SK-MEL-5 (cell line): ENCODE measurements around the gene ACACB. TPM values are rescaled to one million over a fixed set of nuclear protein-coding genes. Genes with fewer than 3 reads are reported as not detected.

Source experiments
- DNase-seq: peaks from one replicate; pipeline ENCODE4 v3.0.0-alpha.2; 2016; ENCODE audit warnings: low read depth, low spot score
- in situ Hi-C: cut with HindIII; loops from 2 replicates; pipeline ENCODE4 v1.10.0; 2016; ENCODE audit warnings: low sequenced_read_pairs, high pct_unique_total_duplicates, low pct_unique_long_range_greater_than_20kb
- total RNA-seq: library from RNA; depleted of rRNA; stranded (reverse); fragments of >200 nt; shearing (Covaris generic); gene quantifications from 2 replicates; pipeline ENCODE4 v1.2.3, GENCODE V29; 2014

Gene ACACB
- total RNA-seq, 1 experiment from 2014 or later = 5.9 TPM

- DNase-seq = no peak
- in situ Hi-C loops = no loop called here
Observed at GRCh38 chr12:109100741-109101140, 15.6 kb upstream of the ACACB start.

DNA sequence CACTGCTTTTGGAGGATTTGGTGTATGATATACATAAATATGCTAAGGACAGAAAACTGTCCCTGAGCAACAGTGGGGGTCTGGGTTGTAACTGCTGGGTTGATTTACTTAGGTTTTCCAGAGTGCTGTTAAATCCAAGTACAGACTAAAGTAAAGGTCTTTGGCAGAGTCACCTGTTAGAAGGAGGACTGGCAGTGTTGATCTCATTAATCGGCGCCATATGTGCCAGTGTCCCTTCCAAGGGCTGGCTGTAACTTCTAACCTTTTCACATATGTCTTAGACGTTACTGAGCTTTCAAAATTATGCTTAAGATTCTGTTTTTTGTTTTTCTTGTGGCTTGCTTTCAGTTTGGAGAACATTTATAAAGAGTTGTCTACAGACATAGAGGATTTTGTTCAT is 13.9 kb upstream of the ACACB start:
- in situ Hi-C loops = no loop called here

GRCh38 chr12:109105176-109105575 is 11.2 kb upstream of the ACACB start:
- DNase-seq = no peak
- in situ Hi-C loops = no loop called here

More for the DNA sequence above, 13.9 kb upstream of the ACACB start:
- DNase-seq = no peak

- in situ Hi-C loops = no loop called here
- DNase-seq = peak; percentile 42
Observed at GRCh38 chr12:109109746-109110350, 6.5 kb upstream of the ACACB start.

DNA sequence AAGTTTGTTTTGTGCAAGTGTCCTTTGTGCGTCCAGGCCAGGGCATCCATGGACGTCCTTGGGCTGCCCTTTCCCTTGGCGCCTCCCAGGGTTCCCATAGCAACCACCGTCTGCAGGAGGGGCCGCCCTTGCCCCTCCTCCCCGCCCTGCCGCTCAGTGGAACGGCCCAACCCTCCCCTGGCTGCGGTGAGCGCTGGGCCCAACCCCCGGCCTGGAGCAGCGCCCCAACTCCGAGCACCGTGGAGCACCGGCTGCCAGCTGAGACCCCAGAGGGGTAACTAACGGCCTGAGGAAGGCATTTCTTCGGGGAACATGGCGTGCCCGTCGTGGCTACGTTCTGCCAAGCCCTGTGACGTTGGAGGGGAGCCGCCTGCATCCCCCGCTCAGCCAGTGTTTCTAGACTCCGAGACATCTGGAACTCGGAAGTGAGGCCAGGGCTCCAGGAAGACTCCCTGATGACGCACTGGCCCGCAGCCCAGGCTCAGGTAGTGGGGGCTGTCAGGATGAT is 5.3 kb upstream of the ACACB start:
- in situ Hi-C loops = no loop called here
- DNase-seq = peak; percentile 93

GRCh38 chr12:109112720-109113465 is 3.5 kb upstream of the ACACB start:
- in situ Hi-C loops = no loop called here

GRCh38 chr12:109113661-109114321 is 2.6 kb upstream of the ACACB start:
- in situ Hi-C loops = no loop called here
- DNase-seq = no peak

More at GRCh38 chr12:109112720-109113465, 3.5 kb upstream of the ACACB start:
- DNase-seq = no peak

DNA sequence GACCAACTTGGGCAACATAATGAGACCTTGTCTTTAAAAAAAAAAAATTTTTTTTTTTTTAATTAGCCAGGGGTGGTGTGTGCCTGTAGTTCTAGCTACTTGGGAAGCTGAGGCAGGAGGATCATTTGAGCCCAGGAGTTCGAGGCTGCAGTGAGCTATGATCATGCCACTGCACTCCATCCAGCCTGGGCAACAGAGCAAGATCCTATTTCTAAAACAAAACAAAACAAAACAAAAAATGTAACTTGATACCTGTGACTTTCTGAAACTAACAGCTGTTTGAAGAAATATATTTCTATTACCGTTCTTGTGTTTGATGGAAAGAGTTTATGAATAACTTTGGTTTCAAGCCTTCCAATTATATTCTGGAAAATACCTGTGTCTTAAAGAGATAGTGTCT is 1.7 kb upstream of the ACACB start:
- no peak for DNase-seq
- in situ Hi-C loops = no loop called here

GRCh38 chr12:109115404-109115757 is 1.0 kb upstream of the ACACB start:
- in situ Hi-C loops = no loop called here
- no peak for DNase-seq

- DNase-seq = no peak
- in situ Hi-C loops = no loop called here
Observed at GRCh38 chr12:109116611-109116949, 193 bp downstream of the ACACB start.

DNA sequence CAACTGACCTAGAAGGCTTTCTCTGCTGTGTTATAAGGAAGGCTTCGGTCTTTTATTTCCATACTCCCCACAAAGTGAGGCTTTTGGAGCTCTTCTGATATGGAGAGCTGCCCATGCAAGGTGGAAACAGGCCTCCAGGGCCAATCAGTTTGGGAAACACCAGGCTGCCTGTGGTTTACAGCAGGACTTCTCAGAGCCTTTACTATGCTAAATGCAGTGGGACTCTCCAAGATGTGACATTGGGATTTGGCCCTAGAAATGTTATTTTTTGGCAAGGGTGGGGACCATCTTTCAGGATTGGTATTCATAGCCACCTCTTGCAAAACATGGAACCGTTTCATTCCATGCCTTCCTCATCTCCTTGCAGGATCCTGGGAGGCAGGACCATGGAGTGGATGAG is 3.7 kb downstream of the ACACB start:
- DNase-seq = no peak
- in situ Hi-C loops = no loop called here

GRCh38 chr12:109120557-109120956 is 4.2 kb downstream of the ACACB start:
- DNase-seq = no peak
- in situ Hi-C loops = no loop called here

DNA sequence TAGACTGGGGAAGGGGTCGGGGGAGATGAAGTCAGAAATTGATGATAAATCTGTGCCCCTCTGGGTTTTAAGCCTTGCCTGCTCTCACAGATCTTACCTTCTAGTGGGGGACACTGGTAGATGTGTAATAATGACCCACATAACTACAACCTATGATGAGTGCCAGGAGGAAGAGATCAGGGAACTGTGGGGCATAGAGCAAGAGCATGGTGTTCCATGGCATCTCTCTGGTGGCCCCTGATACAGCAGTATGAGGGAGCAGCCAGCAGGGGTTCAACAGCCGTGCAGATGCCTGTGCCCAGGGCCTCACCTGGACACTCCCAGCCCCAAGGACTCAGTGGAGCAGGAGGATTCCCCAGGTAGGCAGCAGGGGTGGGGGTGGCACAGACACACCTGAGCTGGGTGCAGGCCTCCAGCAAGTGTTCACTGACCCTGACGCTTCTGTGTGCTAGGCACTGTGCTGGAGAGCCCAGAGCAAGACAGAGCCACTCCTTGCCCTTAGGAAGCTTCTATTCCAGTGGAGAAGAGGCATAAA is 5.0 kb downstream of the ACACB start:
- DNase-seq = no peak
- in situ Hi-C loops = no loop called here

GRCh38 chr12:109124878-109125648 is 8.7 kb downstream of the ACACB start:
- in situ Hi-C loops = no loop called here
- no peak for DNase-seq

DNA sequence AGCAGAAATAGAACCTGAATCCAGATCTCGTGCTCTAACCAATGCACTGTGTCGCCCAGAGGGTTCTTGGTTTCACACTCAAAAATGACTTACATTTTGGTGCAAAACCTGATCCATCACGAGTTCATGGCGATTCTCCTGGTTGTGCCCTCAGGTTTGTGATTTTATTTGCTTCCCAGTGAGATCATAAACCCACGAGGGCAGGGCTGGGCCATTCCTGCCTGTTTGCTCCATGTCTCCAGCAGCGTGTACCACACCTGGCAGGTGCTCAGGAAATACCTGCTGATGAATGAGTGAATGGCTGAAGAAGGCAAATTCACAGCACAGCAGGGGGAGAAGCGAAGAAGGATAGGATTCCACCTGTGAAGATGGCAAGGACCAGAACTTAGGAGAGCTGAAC is 9.4 kb downstream of the ACACB start:
- in situ Hi-C loops = no loop called here
- DNase-seq = no peak

DNA sequence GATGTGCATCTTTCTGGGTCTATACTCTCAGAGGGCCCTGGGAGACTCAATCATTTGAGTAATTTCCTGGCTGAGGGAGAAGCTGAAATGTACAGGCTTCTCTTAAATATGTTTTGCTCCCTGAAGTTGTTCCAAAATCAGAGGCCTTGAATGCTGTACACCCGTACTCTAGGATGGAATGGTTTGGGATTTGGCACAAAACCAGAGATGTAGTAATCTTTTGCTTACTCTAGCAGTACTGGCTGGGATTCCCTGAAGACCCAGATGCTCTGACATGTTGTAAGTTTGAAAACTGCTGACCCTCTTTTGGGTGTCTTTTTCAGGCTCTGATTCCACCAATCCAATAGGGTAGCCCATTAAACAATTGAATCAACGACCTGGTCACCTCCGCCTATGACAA is 10.4 kb downstream of the ACACB start:
- DNase-seq = no peak
- in situ Hi-C loops = no loop called here

DNA sequence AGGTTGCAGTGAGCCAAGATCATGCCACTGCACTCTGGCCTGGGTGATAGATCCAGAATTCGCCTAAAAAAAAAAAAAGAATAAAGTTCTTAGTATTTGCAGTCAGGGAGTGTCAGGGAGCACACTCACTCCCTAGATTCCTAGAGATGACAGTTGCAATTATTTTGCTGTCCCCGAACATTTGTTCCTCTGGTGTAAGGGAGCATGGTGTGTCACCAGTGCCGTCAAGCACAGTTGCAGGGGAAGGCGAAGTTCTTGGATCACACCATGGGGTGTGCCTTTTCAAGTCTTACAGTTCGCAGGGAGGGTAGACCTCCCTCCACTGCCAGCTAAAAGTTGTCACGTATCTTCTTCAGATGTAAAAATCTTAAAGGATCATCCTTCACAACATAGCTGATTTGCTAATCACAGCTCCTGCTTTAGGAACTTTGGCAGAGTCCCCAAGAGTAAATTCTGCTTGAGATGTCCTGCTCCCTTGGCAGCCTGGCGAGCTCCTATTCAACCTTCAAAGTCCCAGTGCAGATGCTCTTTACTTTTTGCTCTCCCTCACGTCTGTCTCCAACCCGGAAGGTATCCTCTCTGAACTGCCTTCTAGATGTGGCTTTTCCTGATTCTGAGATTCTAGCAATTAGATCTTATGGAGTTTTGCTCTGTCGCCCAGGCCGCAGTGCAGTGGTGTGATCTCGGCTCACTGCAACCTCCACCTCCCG is 11.3 kb downstream of the ACACB start:
- no peak for DNase-seq
- in situ Hi-C loops = no loop called here
